Liver (tissue), 9 donors: ENCODE measurements around the gene RNF157. TPM values are rescaled to one million over a fixed set of nuclear protein-coding genes. Genes with fewer than 3 reads are reported as not detected.

Experiments
- DNase-seq: peaks from one replicate; pipeline ENCODE4 v3.0.0-alpha.2; 2017; ENCODE audit warnings: low spot score
- H3K27ac ChIP-seq, 2 donors: one replicate each; pipeline ENCODE4 v1.7.0; 2013; ENCODE audit warnings: inconsistent platforms in 2 of 2, low read length in 2 of 2, control low read depth in 1 of 2, low read depth in 1 of 2, mild to moderate bottlenecking in 1 of 2
- H3K27me3 ChIP-seq, 4 donors: one replicate each; pipeline versions ENCODE4 v1.6.1 to v1.7.0; 2013; ENCODE audit warnings: low read length in 3 of 4, inconsistent platforms in 1 of 4, mild to moderate bottlenecking in 1 of 4, moderate library complexity in 1 of 4; ENCODE audit not compliant: control insufficient read depth in 4 of 4, insufficient read depth in 4 of 4
- H3K36me3 ChIP-seq, 4 donors: one replicate each; pipeline versions ENCODE4 v1.6.1 to v1.7.0; 2013; ENCODE audit warnings: low read length in 3 of 4, mild to moderate bottlenecking in 3 of 4, low read depth in 1 of 4, moderate library complexity in 1 of 4; ENCODE audit not compliant: control insufficient read depth in 4 of 4, insufficient read depth in 3 of 4
- H3K4me1 ChIP-seq, 4 donors: one replicate each; pipeline versions ENCODE4 v1.6.1 to v1.7.0; 2013; ENCODE audit warnings: low read length in 3 of 4, mild to moderate bottlenecking in 3 of 4, moderate library complexity in 1 of 4; ENCODE audit not compliant: control insufficient read depth in 4 of 4, insufficient read depth in 4 of 4
- H3K4me3 ChIP-seq, 3 donors: one replicate each; pipeline versions ENCODE4 v1.6.1 to v1.7.0; 2013; ENCODE audit warnings: low read length in 3 of 3, control low read depth in 1 of 3, low read depth in 1 of 3, mild to moderate bottlenecking in 1 of 3
- H3K9ac ChIP-seq, 2 donors: one replicate each; pipeline ENCODE4 v1.7.0; 2013; ENCODE audit warnings: low read length in 2 of 2, mild to moderate bottlenecking in 2 of 2, moderate library complexity in 2 of 2, control low read depth in 1 of 2, low read depth in 1 of 2
- H3K9me3 ChIP-seq, 4 donors: one replicate each; pipeline versions ENCODE4 v1.6.1 to v1.7.0; 2013; ENCODE audit warnings: low read length in 3 of 4; ENCODE audit not compliant: control insufficient read depth in 4 of 4
- CTCF ChIP-seq: fragments of 150-350 bp; IDR thresholded peaks from 2 replicates; pipeline ENCODE4 v1.5.1; 2017; ENCODE audit warnings: improper control_type of control experiment, low read depth, low read length; ENCODE audit not compliant: missing input control
- EGR1 ChIP-seq, 2 donors: IDR thresholded peaks; 2 replicates each; pipeline ENCODE4 v1.6.1; 2016 to 2018; ENCODE audit warnings: antibody characterized with exemption in 2 of 2, low read depth in 2 of 2
- GABPA ChIP-seq, 2 donors: IDR thresholded peaks in 1 of 2; conservative IDR thresholded peaks in 1 of 2; 2 replicates each; pipeline ENCODE4 v1.6.1; 2016; ENCODE audit warnings: antibody characterized with exemption in 2 of 2, mild to moderate bottlenecking in 1 of 2, moderate library complexity in 1 of 2
- HNF4A ChIP-seq, 2 donors: conservative IDR thresholded peaks; 2 replicates each; pipeline ENCODE4 v1.6.1; 2016; ENCODE audit warnings: antibody characterized with exemption in 2 of 2, mild to moderate bottlenecking in 2 of 2
- JUND ChIP-seq, 2 donors: IDR thresholded peaks; 2 replicates each; pipeline ENCODE4 v1.6.1; 2016; ENCODE audit warnings: antibody characterized with exemption in 2 of 2
- NR2F2 ChIP-seq: IDR thresholded peaks from 2 replicates; pipeline ENCODE4 v1.6.1; 2016; ENCODE audit warnings: antibody characterized with exemption
- RAD21 ChIP-seq, 2 donors: IDR thresholded peaks; 2 replicates each; pipeline ENCODE4 v1.6.1; 2016; ENCODE audit warnings: antibody characterized with exemption in 2 of 2, mild to moderate bottlenecking in 2 of 2
- RXRA ChIP-seq, 2 donors: IDR thresholded peaks; 2 replicates each; pipeline ENCODE4 v1.6.1; 2017 to 2018; ENCODE audit warnings: antibody characterized with exemption in 2 of 2, mild to moderate bottlenecking in 1 of 2
- SP1 ChIP-seq: IDR thresholded peaks from 2 replicates; pipeline ENCODE4 v1.6.1; 2018; ENCODE audit warnings: antibody characterized with exemption, mild to moderate bottlenecking
- TAF1 ChIP-seq: conservative IDR thresholded peaks from 2 replicates; pipeline ENCODE4 v1.6.1; 2016; ENCODE audit warnings: antibody characterized with exemption, mild to moderate bottlenecking
- YY1 ChIP-seq: IDR thresholded peaks from 2 replicates; pipeline ENCODE4 v1.6.1; 2016; ENCODE audit warnings: antibody characterized with exemption, mild to moderate bottlenecking
- WGBS: extraction: QIAGEN DNeasy Blood & Tissue Kit; methylation state at CpG from one replicate; pipeline ENCODE4 v1.1.7; 2013; 5-methylcytosine and 5-hydroxymethylcytosine counted together
- polyA plus RNA-seq, 2 donors: library from polyadenylated mRNA; stranded (reverse) in 1 of 2; unstranded in 1 of 2; fragments of 200-250 nt in 1 of 2; fragments of >200 nt in 1 of 2; fragmentation: Nextera tagmentation in 1 of 2; extraction: Ambion mirVana in 1 of 2; gene quantifications; one replicate each; pipeline versions ENCODE4 v1.2.1 to v1.2.3, GENCODE V29; 2013 to 2015
- total RNA-seq, 2 donors: library from RNA; depleted of rRNA; stranded (reverse); fragments of >200 nt; gene quantifications; one replicate each; pipeline ENCODE4 v1.2.3, GENCODE V29; 2014
- TF ChIP-seq, protein P1 (sequence below): IDR thresholded peaks from 2 replicates; pipeline ENCODE4 v1.6.1; 2016; ENCODE audit warnings: antibody characterized with exemption
- TF ChIP-seq, protein P2 (sequence below): IDR thresholded peaks from 2 replicates; pipeline ENCODE4 v1.6.1; 2016; ENCODE audit warnings: antibody characterized with exemption
- TF ChIP-seq, protein P3 (sequence below): IDR thresholded peaks from 2 replicates; pipeline ENCODE4 v1.6.1; 2016; ENCODE audit warnings: antibody characterized with exemption, mild to moderate bottlenecking
- donor health status: healthy.
- donor health status: healthy.
- donor health status: healthy.
- donor health status: healthy.
- donor health status: healthy.

Gene RNF157
- total and polyA plus RNA-seq, 4 donors: 0.42 to 2.9 (median 0.66) TPM

GRCh38 chr17:76103274-76104139, 136.8 kb downstream of the RNF157 start, which contains the start of gene EXOC7:
TSS of gene EXOC7 (minus strand) at chr17:76103787. CDS start at chr17:76103692, 95 bp downstream.
- peak within 1 kb of the TSS; percentile 53 to 61 for H3K9ac ChIP-seq
- WGBS: 5% methylated on average over 55 of the region's 55 CpGs
- peak in 1 of 2 donors; percentile 87 for TF ChIP-seq GABPA (IDR thresholded peaks at IDR 0.05 in 1 of 2, conservative IDR thresholded peaks at IDR 0.05 in 1 of 2)
- TF ChIP-seq YY1: peak; percentile 99
- TF ChIP-seq, protein P1, sequence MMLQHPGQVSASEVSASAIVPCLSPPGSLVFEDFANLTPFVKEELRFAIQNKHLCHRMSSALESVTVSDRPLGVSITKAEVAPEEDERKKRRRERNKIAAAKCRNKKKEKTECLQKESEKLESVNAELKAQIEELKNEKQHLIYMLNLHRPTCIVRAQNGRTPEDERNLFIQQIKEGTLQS: no peak
- no peak for TF ChIP-seq SP1
- no peak for TF ChIP-seq RXRA (IDR thresholded peaks at IDR 0.05)
- no peak for TF ChIP-seq TAF1
- no peak for TF ChIP-seq HNF4A (conservative IDR thresholded peaks at IDR 0.05)
- TF ChIP-seq, protein P2, sequence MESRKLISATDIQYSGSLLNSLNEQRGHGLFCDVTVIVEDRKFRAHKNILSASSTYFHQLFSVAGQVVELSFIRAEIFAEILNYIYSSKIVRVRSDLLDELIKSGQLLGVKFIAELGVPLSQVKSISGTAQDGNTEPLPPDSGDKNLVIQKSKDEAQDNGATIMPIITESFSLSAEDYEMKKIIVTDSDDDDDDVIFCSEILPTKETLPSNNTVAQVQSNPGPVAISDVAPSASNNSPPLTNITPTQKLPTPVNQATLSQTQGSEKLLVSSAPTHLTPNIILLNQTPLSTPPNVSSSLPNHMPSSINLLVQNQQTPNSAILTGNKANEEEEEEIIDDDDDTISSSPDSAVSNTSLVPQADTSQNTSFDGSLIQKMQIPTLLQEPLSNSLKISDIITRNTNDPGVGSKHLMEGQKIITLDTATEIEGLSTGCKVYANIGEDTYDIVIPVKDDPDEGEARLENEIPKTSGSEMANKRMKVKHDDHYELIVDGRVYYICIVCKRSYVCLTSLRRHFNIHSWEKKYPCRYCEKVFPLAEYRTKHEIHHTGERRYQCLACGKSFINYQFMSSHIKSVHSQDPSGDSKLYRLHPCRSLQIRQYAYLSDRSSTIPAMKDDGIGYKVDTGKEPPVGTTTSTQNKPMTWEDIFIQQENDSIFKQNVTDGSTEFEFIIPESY: peak; percentile 74
- no peak for TF ChIP-seq CTCF
- peak within 1 kb of the TSS; percentile 17 to 61 for H3K27ac ChIP-seq
- peaks cover 8 to 19% (median 12%) of the 10 kb centered on the region in 4 donors for H3K36me3 ChIP-seq
- H3K9me3 ChIP-seq: no peaks in the 10 kb centered on the region
- peaks cover 3 to 14% (median 8%) of the 10 kb centered on the region in 4 donors for H3K4me1 ChIP-seq
- DNase-seq: peak; percentile 96
- no peaks in the 10 kb centered on the region for H3K27me3 ChIP-seq
- peak within 1 kb of the TSS; percentile 76 to 96 (median 94) for H3K4me3 ChIP-seq

- Histone ChIP-seq H3K36me3 (peaks cover 8 to 19% (median 12%) of the 10 kb centered on the region in 4 donors), H3K9ac (peak overlapping the region; percentile 10 to 53), H3K9me3 (no peaks in the 10 kb centered on the region), H3K27ac (peak overlapping the region in 1 of 2 donors; percentile 17), H3K4me1 (peaks cover 3 to 14% (median 8%) of the 10 kb centered on the region in 4 donors), H3K4me3 (peak overlapping the region; percentile 76 to 96 (median 94)), H3K27me3 (no peaks in the 10 kb centered on the region)
- peak; percentile 33 for DNase-seq
- TF ChIP-seq RAD21 (IDR thresholded peaks at IDR 0.05) (no peak), SP1 (no peak), TAF1 (no peak), EGR1 (IDR thresholded peaks at IDR 0.05; ENCODE audit: low read depth in 2 of 2) (no peak), RXRA (IDR thresholded peaks at IDR 0.05) (no peak), GABPA (IDR thresholded peaks at IDR 0.05 in 1 of 2, conservative IDR thresholded peaks at IDR 0.05 in 1 of 2) (no peak), JUND (IDR thresholded peaks at IDR 0.05) (no peak), NR2F2 (no peak)
- TF ChIP-seq, protein P3, sequence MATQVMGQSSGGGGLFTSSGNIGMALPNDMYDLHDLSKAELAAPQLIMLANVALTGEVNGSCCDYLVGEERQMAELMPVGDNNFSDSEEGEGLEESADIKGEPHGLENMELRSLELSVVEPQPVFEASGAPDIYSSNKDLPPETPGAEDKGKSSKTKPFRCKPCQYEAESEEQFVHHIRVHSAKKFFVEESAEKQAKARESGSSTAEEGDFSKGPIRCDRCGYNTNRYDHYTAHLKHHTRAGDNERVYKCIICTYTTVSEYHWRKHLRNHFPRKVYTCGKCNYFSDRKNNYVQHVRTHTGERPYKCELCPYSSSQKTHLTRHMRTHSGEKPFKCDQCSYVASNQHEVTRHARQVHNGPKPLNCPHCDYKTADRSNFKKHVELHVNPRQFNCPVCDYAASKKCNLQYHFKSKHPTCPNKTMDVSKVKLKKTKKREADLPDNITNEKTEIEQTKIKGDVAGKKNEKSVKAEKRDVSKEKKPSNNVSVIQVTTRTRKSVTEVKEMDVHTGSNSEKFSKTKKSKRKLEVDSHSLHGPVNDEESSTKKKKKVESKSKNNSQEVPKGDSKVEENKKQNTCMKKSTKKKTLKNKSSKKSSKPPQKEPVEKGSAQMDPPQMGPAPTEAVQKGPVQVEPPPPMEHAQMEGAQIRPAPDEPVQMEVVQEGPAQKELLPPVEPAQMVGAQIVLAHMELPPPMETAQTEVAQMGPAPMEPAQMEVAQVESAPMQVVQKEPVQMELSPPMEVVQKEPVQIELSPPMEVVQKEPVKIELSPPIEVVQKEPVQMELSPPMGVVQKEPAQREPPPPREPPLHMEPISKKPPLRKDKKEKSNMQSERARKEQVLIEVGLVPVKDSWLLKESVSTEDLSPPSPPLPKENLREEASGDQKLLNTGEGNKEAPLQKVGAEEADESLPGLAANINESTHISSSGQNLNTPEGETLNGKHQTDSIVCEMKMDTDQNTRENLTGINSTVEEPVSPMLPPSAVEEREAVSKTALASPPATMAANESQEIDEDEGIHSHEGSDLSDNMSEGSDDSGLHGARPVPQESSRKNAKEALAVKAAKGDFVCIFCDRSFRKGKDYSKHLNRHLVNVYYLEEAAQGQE: no peak
- TF ChIP-seq, protein P1: no peak
- 2% methylated on average over 4 of the region's 4 CpGs for WGBS
These were observed 137.4 kb downstream of the RNF157 start for GRCh38 chr17:76102944-76103273.
